ENCODE data around the gene GNG5. TPM values are rescaled to one million over a fixed set of nuclear protein-coding genes. Genes with fewer than 3 reads are reported as not detected.
"Not testable (repeated sequence)": the region's sequence is repeated elsewhere in the genome, so short reads cannot be mapped to it uniquely, and the experiment has no call there.

Gene GNG5
- total RNA-seq, 1 experiment from 2014 or later: 108 TPM

GRCh38 chr1:84508510-84508909, 2.1 kb upstream of the GNG5 start (continued):
- TF ChIP-seq PREB (CRISPR knock-in tag; IDR thresholded peaks at IDR 0.05; ENCODE audit: borderline replicate concordance) (no peak), TEAD4 (CRISPR knock-in tag; IDR thresholded peaks at IDR 0.05) (no peak), IRF1 (CRISPR knock-in tag; IDR thresholded peaks at IDR 0.05) (no peak), MLX (CRISPR knock-in tag; IDR thresholded peaks at IDR 0.05) (no peak), CREM (CRISPR knock-in tag; IDR thresholded peaks at IDR 0.05) (no peak)

GRCh38 chr1:84507887-84508286, 1.5 kb upstream of the GNG5 start:
- H3K27me3 Mint-ChIP-seq (ENCODE audit: low read depth); POLR2A ChIA-PET; CTCF ChIA-PET; ATAC-seq; H3K36me3 Mint-ChIP-seq; H3K27ac Mint-ChIP-seq; DNase-seq (ENCODE audit: low spot score): not testable (repeated sequence)
- H3K9me3 Mint-ChIP-seq: peaks cover 11% of the 10 kb centered on the region
- H3K4me1 Mint-ChIP-seq: peaks cover 25% of the 10 kb centered on the region
- peak overlapping the region; percentile 100 for H3K4me3 Mint-ChIP-seq

GRCh38 chr1:84506729-84507453, 510 bp upstream of the GNG5 start:
- peak overlapping the region; percentile 100 for H3K4me3 Mint-ChIP-seq
- ATAC-seq (peak; percentile 62), DNase-seq (ENCODE audit: low spot score) (no peak)
- H3K36me3 Mint-ChIP-seq: 0 out of 2 replicates have a peak, but pooled peaks cover 6% of the 10 kb centered on the region
- TF ChIP-seq HMGXB4 (CRISPR knock-in tag; IDR thresholded peaks at IDR 0.05): no peak
- TF ChIP-seq SMAD4 (CRISPR knock-in tag; IDR thresholded peaks at IDR 0.05): no peak
- TF ChIP-seq HMGA2 (CRISPR knock-in tag; IDR thresholded peaks at IDR 0.05): no peak
- no peak for TF ChIP-seq KAT7 (CRISPR knock-in tag; IDR thresholded peaks at IDR 0.05; ENCODE audit: borderline replicate concordance)
- peaks cover 29% of the 10 kb centered on the region for H3K4me1 Mint-ChIP-seq
- H3K27ac Mint-ChIP-seq: peak overlapping the region; percentile 91
- POLR2A ChIA-PET: interaction anchor here (0.8 to 1.7 kb wide), 4 partner anchors 27 to 276 kb away, joined by 3 to 7 read pairs (median 4); partner anchors contain the start of gene CTBS
- CTCF ChIA-PET: interaction anchor here (0.8 to 2.0 kb wide), 12 partner anchors 66 to 275 kb away, joined by 3 to 12 read pairs (median 6); partner anchors contain the start of gene CTBS
- H3K9me3 Mint-ChIP-seq: peaks cover 11% of the 10 kb centered on the region
- no peaks in the 10 kb centered on the region; the same call in 1 of the 2 replicates for H3K27me3 Mint-ChIP-seq (ENCODE audit: low read depth)

- Mint-ChIP-seq H3K9me3 (peaks cover 11% of the 10 kb centered on the region), H3K4me3 (peak overlapping the region; percentile 100), H3K4me1 (peaks cover 42% of the 10 kb centered on the region), H3K27ac (peak overlapping the region; percentile 99), H3K27me3 (ENCODE audit: low read depth) (no peaks in the 10 kb centered on the region; the same call in 1 of the 2 replicates), H3K36me3 (peaks cover 6% of the 10 kb centered on the region; the same call in 1 of the 2 replicates)
- POLR2A ChIA-PET: interaction anchor here (1.3 to 1.7 kb wide), 2 partner anchors 67 to 68 kb away, joined by 5 to 7 read pairs; partner anchors contain the start of gene CTBS
- CTCF ChIA-PET: interaction anchor here (1.0 to 2.0 kb wide), 12 partner anchors 67 to 439 kb away, joined by 3 to 12 read pairs (median 5); partner anchors contain the start of gene CTBS
- DNase-seq (ENCODE audit: low spot score) (no peak), ATAC-seq (peak; percentile 28)
- no peak for TF ChIP-seq ZNF396 (CRISPR knock-in tag; IDR thresholded peaks at IDR 0.05; ENCODE audit: borderline replicate concordance)
- TF ChIP-seq ARID4B (CRISPR knock-in tag; IDR thresholded peaks at IDR 0.05; ENCODE audit: borderline replicate concordance): 0 out of 2 replicates have a peak, but pooled peaks have one; percentile 65
- TF ChIP-seq USF1 (CRISPR knock-in tag; IDR thresholded peaks at IDR 0.05): 0 out of 2 replicates have a peak, but pooled peaks have one; percentile 34
- TF ChIP-seq AR (CRISPR knock-in tag; IDR thresholded peaks at IDR 0.05): no peak
- TF ChIP-seq ESRRA (CRISPR knock-in tag; IDR thresholded peaks at IDR 0.05; ENCODE audit: borderline replicate concordance): 0 out of 2 replicates have a peak, but pooled peaks have one; percentile 69
These were observed 834 bp downstream of the GNG5 start for GRCh38 chr1:84505493-84506001.
